Esophagus muscularis mucosa (tissue), 3 donors: Measurements from ENCODE around the gene PYDC1.

Experiments
- EP300 ChIP-seq: sonication (generic); formaldehyde crosslinking; IDR thresholded peaks from one replicate; pipeline ENCODE4 v1.6.1; 2017; ENCODE audit warnings: antibody characterized with exemption
- TF ChIP-seq, protein P1 (sequence below), 3 experiments: fragments of 200-600 bp in 2 of 3; fragments of 450-650 bp in 1 of 3; sonication (generic) in 2 of 3; IDR thresholded peaks; one replicate each; pipeline ENCODE4 v1.5.1; 2017 to 2019; ENCODE audit warnings: antibody characterized with exemption in 3 of 3, mild to moderate bottlenecking in 2 of 3, moderate library complexity in 1 of 3

DNA sequence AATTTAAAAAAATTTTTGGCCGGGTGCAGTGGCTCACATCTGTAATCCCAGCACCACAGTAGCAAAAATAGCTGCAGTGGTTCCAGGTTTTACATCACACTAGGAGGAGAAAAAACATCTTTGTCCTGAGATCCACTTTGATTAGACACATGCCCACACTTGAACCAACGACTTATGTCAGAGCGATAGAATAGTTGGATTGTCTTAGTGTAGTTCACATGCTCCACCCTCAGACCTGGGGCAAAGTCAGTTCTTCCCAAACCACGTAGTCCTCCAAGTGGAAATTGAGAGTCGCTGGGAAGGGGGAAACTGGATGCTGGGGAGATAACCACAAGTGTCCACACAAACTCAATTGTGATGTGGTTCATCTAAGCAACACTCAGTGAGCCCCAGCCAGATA, 31.4 kb upstream of the PYDC1 start:
- TF ChIP-seq EP300 = no peak
- TF ChIP-seq, protein P1, sequence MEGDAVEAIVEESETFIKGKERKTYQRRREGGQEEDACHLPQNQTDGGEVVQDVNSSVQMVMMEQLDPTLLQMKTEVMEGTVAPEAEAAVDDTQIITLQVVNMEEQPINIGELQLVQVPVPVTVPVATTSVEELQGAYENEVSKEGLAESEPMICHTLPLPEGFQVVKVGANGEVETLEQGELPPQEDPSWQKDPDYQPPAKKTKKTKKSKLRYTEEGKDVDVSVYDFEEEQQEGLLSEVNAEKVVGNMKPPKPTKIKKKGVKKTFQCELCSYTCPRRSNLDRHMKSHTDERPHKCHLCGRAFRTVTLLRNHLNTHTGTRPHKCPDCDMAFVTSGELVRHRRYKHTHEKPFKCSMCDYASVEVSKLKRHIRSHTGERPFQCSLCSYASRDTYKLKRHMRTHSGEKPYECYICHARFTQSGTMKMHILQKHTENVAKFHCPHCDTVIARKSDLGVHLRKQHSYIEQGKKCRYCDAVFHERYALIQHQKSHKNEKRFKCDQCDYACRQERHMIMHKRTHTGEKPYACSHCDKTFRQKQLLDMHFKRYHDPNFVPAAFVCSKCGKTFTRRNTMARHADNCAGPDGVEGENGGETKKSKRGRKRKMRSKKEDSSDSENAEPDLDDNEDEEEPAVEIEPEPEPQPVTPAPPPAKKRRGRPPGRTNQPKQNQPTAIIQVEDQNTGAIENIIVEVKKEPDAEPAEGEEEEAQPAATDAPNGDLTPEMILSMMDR (IDR thresholded peaks at IDR 0.05) = no peak
